Natural killer cell treated with Interleukin-12 subunit alpha and Interleukin-12 subunit beta and Interleukin-15 and Interleukin-18, amount 100 ng/mL, for 72 hours (primary cell): ENCODE measurements around the gene SNCAIP. TPM values are rescaled to one million over a fixed set of nuclear protein-coding genes. Genes with fewer than 3 reads are reported as not detected.
"Not testable (repeated sequence)": the region's sequence is repeated elsewhere in the genome, so short reads cannot be mapped to it uniquely, and the experiment has no call there.

Experiments used
- ATAC-seq, 2 donors: fragments of 150-1000 bp; cut with Tn5 transposase in 1 of 2; sonication (Bioruptor Pico), chemical (Tn5 transposase) in 1 of 2; 2 replicates each; pipeline ENCODE4 v1.10.0; 2021
- DNase-seq: peaks from one replicate; pipeline ENCODE4 v3.0.0; 2022; ENCODE audit warnings: low spot score
- H3K27ac Mint-ChIP-seq, 2 donors: 1 replicate in 1 of 2; 2 replicates in 1 of 2; pipeline ENCODE4 v1.8.0; 2022; ENCODE audit warnings: mixed read lengths in 2 of 2, mild to moderate bottlenecking in 1 of 2, moderate library complexity in 1 of 2
- H3K27me3 Mint-ChIP-seq, 2 donors: 1 replicate in 1 of 2; 2 replicates in 1 of 2; pipeline ENCODE4 v1.8.0; 2022; ENCODE audit warnings: mixed read lengths in 2 of 2
- H3K36me3 Mint-ChIP-seq: one replicate; pipeline ENCODE4 v1.8.0; 2022; ENCODE audit warnings: mixed read lengths
- H3K4me1 Mint-ChIP-seq, 2 donors: 1 replicate in 1 of 2; 2 replicates in 1 of 2; pipeline ENCODE4 v1.8.0; 2022; ENCODE audit warnings: low read depth in 2 of 2, mixed read lengths in 2 of 2, mild to moderate bottlenecking in 1 of 2
- H3K4me3 Mint-ChIP-seq: one replicate; pipeline ENCODE4 v1.8.0; 2022; ENCODE audit warnings: mixed read lengths
- H3K9me3 Mint-ChIP-seq: 2 replicates; pipeline ENCODE4 v1.8.0; 2022; ENCODE audit warnings: mixed read lengths
- total RNA-seq, 2 donors: library from RNA; stranded (reverse); gene quantifications; one replicate each; pipeline ENCODE4 v1.2.3, GENCODE V29; 2022

SNCAIP gene
- total RNA-seq, 2 donors from 2014 or later: not detected

GRCh38 chr5:122327110-122327509 lies 15.1 kb downstream of the SNCAIP start:
- ATAC-seq (no peak), DNase-seq (no peak)
- Mint-ChIP-seq H3K4me1 (no peaks in the 10 kb centered on the region), H3K27me3 (no peaks in the 10 kb centered on the region), H3K27ac (no peak overlapping the region), H3K36me3 (no peaks in the 10 kb centered on the region), H3K4me3 (no peak overlapping the region), H3K9me3 (peaks cover 9% of the 10 kb centered on the region)

DNA sequence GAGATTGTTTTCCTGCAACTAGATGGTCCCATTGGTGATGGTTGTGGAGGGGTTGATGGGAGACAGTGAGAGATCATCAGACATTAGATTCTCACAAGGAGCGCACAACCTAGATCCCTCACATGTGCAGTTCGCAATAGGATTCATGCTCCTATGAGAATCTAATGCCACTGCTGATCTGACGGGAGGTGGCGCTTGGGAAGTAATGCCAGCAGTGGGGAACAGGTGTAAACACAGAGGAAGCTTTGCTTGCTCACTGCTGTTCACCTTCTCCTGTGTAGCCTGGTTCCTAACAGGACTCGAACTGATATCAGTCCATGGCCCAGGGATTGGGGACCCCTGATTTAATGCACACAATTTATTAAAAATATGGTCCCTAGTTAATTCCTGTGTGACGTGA lies 18.8 kb downstream of the SNCAIP start:
- no peak for ATAC-seq
- Mint-ChIP-seq H3K4me3 (no peak overlapping the region), H3K27me3 (no peaks in the 10 kb centered on the region), H3K36me3 (no peaks in the 10 kb centered on the region), H3K27ac (no peak overlapping the region), H3K4me1 (no peaks in the 10 kb centered on the region), H3K9me3 (peaks cover 12% of the 10 kb centered on the region)
- no peak for DNase-seq

DNA sequence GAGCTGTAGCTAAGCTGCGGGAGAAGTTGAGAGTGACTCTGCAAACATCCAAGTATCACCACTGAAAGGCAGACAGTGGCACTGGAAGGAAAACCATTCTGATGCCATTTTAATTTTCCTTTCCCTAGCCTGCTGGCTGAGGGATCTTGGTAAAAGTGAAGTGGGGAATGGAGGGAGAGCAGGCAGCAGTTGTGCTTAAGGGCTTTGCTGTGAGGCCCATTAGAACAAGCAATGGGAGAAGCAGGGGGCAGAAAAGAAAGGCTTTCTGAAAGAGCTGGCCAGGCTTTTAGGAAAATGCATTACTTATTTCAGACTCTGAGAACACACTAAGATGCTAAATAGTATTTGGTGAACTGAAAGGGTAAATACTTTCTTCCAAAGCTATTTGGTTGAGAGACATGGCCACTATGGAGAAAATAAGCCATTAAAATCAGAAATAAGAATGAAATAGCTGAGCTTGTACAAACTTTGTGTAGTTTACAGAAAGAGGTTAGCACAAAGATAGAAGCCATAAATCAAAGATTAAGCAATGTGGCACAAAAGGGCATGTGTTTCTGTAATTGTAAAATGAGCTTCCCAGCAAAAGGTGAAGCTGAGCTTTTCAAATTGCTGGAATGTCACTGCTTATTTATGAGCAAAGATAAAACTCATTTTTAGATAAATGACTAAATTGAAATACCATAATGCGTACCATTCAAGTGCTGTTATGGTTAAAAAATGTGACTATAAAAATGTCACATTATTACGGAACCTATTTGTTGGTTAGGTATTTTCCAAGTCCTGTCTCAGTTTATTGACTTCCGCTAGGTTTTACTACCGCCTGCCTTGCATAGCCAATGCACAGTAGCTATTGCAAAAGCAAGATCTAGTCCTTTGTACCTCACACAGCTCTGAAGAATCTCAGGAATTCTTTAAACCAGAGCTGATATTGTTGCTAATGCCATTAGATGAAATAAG lies 20.8 kb downstream of the SNCAIP start:
- ATAC-seq (no peak), DNase-seq (no peak)
- Mint-ChIP-seq H3K27ac (no peak overlapping the region), H3K4me3 (no peak overlapping the region), H3K4me1 (no peaks in the 10 kb centered on the region), H3K27me3 (no peaks in the 10 kb centered on the region), H3K9me3 (peaks cover 9% of the 10 kb centered on the region), H3K36me3 (no peaks in the 10 kb centered on the region)

DNA sequence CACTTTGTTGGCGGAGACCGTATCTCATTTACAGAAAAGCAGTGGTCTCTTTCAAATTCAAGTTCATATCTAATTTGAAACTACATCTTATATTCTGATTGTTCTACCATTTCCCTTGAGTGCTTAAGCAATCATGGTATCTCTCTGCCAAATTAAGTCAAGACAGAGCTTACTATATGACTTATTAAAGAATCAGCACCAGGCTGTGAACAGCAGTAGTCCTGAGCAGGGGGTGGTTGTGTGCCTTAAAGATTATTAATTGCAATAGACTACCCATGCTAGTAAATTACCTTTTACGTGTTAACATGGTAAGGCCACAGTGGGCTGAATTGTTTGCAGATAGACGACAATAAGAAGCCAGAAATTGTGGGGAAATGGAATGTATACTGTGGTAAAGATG lies 21.5 kb downstream of the SNCAIP start:
- no peak overlapping the region for H3K4me3 Mint-ChIP-seq
- H3K36me3 Mint-ChIP-seq: no peaks in the 10 kb centered on the region
- no peaks in the 10 kb centered on the region for H3K27me3 Mint-ChIP-seq
- no peaks in the 10 kb centered on the region for H3K4me1 Mint-ChIP-seq
- H3K27ac Mint-ChIP-seq: no peak overlapping the region
- peaks cover 5% of the 10 kb centered on the region for H3K9me3 Mint-ChIP-seq
- DNase-seq (no peak), ATAC-seq (no peak)

- Mint-ChIP-seq H3K4me3 (no peak overlapping the region), H3K27ac (no peak overlapping the region), H3K9me3 (peaks cover 3% of the 10 kb centered on the region), H3K27me3 (no peaks in the 10 kb centered on the region), H3K4me1 (no peaks in the 10 kb centered on the region), H3K36me3 (no peaks in the 10 kb centered on the region)
- DNase-seq (no peak), ATAC-seq (no peak)
Measured at GRCh38 chr5:122339591-122339990, 27.6 kb downstream of the SNCAIP start.

- H3K4me3 Mint-ChIP-seq: no peak overlapping the region
- no peak for ATAC-seq
- H3K4me1 Mint-ChIP-seq: no peaks in the 10 kb centered on the region
- H3K9me3 Mint-ChIP-seq: peaks cover 3% of the 10 kb centered on the region
- no peak for DNase-seq
- no peaks in the 10 kb centered on the region for H3K27me3 Mint-ChIP-seq
- H3K36me3 Mint-ChIP-seq: no peaks in the 10 kb centered on the region
- no peak overlapping the region for H3K27ac Mint-ChIP-seq
Measured at GRCh38 chr5:122341087-122341486, 29.1 kb downstream of the SNCAIP start.

- H3K4me1 Mint-ChIP-seq: no peaks in the 10 kb centered on the region
- H3K4me3 Mint-ChIP-seq: no peak overlapping the region
- no peaks in the 10 kb centered on the region for H3K36me3 Mint-ChIP-seq
- DNase-seq (no peak), ATAC-seq (no peak)
- H3K9me3 Mint-ChIP-seq: peaks cover 3% of the 10 kb centered on the region
- H3K27ac Mint-ChIP-seq: no peak overlapping the region
- no peaks in the 10 kb centered on the region for H3K27me3 Mint-ChIP-seq
Measured at GRCh38 chr5:122342256-122342655, 30.2 kb downstream of the SNCAIP start.

GRCh38 chr5:122346897-122347581 lies 35.0 kb downstream of the SNCAIP start:
- H3K27me3 Mint-ChIP-seq: no peaks in the 10 kb centered on the region
- no peak for DNase-seq
- no peaks in the 10 kb centered on the region for H3K4me1 Mint-ChIP-seq
- no peaks in the 10 kb centered on the region for H3K9me3 Mint-ChIP-seq
- ATAC-seq: no peak
- no peak overlapping the region for H3K27ac Mint-ChIP-seq
- H3K4me3 Mint-ChIP-seq: no peak overlapping the region
- H3K36me3 Mint-ChIP-seq: no peaks in the 10 kb centered on the region

DNA sequence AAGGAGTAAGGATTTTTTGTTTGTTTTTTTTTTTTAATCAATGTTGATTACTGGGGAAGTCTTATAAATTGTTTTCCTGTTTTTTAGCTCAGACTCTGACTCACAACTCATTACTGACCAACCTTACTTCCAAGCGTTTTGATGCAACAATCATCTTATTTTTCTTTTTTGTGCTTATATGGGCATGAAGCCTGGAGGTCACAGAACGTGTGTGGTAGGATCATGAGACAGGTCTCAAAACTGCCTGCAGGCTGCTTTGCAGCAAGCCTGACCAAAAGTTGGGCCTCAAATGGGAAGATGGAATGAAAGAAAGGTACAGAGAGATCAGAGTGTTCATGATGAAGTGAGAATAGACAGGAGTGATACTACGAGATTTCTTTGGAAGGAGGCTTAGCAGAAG lies 38.5 kb downstream of the SNCAIP start:
- H3K36me3 Mint-ChIP-seq: no peaks in the 10 kb centered on the region
- no peaks in the 10 kb centered on the region for H3K27me3 Mint-ChIP-seq
- H3K27ac Mint-ChIP-seq: no peak overlapping the region
- ATAC-seq: no peak
- no peaks in the 10 kb centered on the region for H3K9me3 Mint-ChIP-seq
- no peak for DNase-seq
- no peaks in the 10 kb centered on the region for H3K4me1 Mint-ChIP-seq
- H3K4me3 Mint-ChIP-seq: no peak overlapping the region

DNA sequence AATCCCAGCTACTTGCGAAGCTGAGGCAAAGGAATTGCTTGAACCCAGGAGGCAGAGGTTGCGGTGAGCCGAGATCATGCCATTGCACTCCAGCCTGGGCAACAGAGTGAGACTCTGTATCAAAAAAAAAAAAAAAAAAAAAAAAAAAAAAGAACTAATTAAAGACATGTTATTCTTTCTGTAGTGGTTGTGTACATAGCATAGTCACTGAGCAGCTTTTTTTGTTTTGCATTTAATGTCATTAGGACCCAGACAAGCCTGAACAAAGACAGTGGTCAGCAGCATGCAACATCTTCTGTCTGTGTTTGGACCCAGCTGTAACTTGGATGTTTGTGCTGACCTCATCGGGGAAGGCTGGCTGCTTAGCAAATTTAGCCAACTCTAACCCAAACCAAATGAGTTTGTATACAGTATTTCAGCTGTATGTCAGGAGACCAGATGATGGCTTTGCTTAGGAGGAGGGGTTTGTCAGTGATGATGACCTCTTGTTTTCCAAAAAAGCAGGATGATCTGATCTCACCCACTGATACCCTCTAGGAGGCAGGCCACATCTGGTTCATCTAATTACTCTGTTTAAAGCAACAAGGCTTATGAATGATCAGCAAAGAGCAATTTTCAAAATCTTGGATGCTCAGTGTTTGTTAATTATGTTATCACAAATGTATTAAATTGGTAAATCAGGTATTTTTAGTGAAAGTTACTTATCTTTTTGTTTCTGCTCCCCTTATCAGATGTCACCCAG lies 39.5 kb downstream of the SNCAIP start:
- no peaks in the 10 kb centered on the region for H3K4me1 Mint-ChIP-seq
- ATAC-seq: no peak
- H3K27ac Mint-ChIP-seq: no peak overlapping the region
- no peak for DNase-seq
- no peak overlapping the region for H3K4me3 Mint-ChIP-seq
- no peaks in the 10 kb centered on the region for H3K36me3 Mint-ChIP-seq
- H3K9me3 Mint-ChIP-seq: peaks cover 1% of the 10 kb centered on the region
- no peaks in the 10 kb centered on the region for H3K27me3 Mint-ChIP-seq

- H3K4me1 Mint-ChIP-seq: no peaks in the 10 kb centered on the region
- peaks cover 6% of the 10 kb centered on the region for H3K9me3 Mint-ChIP-seq
- DNase-seq (no peak), ATAC-seq (no peak)
- H3K27me3 Mint-ChIP-seq: no peaks in the 10 kb centered on the region
- no peak overlapping the region for H3K4me3 Mint-ChIP-seq
- no peaks in the 10 kb centered on the region for H3K36me3 Mint-ChIP-seq
- H3K27ac Mint-ChIP-seq: no peak overlapping the region
Measured at GRCh38 chr5:122352331-122352730, 40.3 kb downstream of the SNCAIP start.

DNA sequence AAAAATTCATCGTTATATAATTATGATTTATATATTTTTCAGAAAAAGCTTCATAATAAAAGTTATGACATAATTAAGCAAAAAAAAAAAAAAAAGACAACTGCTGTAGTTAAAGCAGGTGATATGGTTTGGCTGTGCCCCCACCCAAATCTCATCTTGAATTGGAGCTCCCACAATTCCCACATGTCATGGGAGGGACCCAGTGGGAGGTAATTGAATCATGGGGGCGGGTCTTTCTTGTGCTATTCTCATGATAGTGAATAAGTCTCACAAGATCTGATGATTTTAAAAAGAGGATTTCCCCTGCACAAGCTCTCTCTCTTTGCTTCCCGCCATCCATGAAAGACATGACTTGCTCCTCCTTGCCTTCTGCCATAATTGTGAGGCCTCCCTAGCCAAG lies 41.3 kb downstream of the SNCAIP start:
- DNase-seq, H3K36me3 Mint-ChIP-seq, ATAC-seq, H3K4me1 Mint-ChIP-seq, H3K9me3 Mint-ChIP-seq, H3K27ac Mint-ChIP-seq, H3K27me3 Mint-ChIP-seq, H3K4me3 Mint-ChIP-seq: not testable (repeated sequence)

DNA sequence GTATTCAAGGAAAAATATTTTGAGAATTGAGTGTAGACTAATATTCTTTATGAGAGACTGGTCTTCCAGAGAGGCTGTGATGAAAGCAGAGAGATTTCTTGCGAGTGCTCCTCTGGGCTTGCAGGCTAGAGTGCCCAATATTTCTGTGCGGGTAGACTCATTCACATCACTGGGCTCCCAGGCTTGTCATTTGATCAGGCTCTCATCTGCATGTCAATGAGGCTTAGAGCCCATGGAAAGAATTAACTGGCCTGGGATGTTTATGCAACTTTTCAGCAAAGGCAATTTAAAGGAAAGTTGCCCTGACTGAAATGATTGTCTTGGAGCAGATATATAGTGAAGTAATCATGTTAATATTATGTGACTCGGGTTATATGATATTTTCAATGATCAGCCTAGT lies 42.3 kb downstream of the SNCAIP start:
- H3K9me3 Mint-ChIP-seq: peaks cover 6% of the 10 kb centered on the region
- no peak overlapping the region for H3K27ac Mint-ChIP-seq
- no peaks in the 10 kb centered on the region for H3K27me3 Mint-ChIP-seq
- H3K36me3 Mint-ChIP-seq: no peaks in the 10 kb centered on the region
- no peak overlapping the region for H3K4me3 Mint-ChIP-seq
- DNase-seq (no peak), ATAC-seq (no peak)
- H3K4me1 Mint-ChIP-seq: no peaks in the 10 kb centered on the region

- H3K9me3 Mint-ChIP-seq: peaks cover 6% of the 10 kb centered on the region
Measured at GRCh38 chr5:122355324-122355723, 43.3 kb downstream of the SNCAIP start.

More at GRCh38 chr5:122355324-122355723, 43.3 kb downstream of the SNCAIP start:
- no peak for ATAC-seq
- Mint-ChIP-seq H3K27ac (no peak overlapping the region), H3K4me1 (no peaks in the 10 kb centered on the region), H3K27me3 (no peaks in the 10 kb centered on the region), H3K4me3 (no peak overlapping the region), H3K36me3 (no peaks in the 10 kb centered on the region)
- no peak for DNase-seq
